Muscle layer of colon (tissue), 2 donors: ENCODE measurements around the gene KLHL30.
"Not testable (repeated sequence)": the region's sequence is repeated elsewhere in the genome, so short reads cannot be mapped to it uniquely, and the experiment has no call there.

ENCODE experiments used
- H3K27ac ChIP-seq: one replicate; pipeline ENCODE4 v1.7.0; 2013; ENCODE audit warnings: low read depth, mild to moderate bottlenecking, low read length, moderate library complexity
- H3K27me3 ChIP-seq, 2 donors: one replicate each; pipeline ENCODE4 v1.7.0; 2013; ENCODE audit warnings: low read length in 2 of 2, mild to moderate bottlenecking in 2 of 2; ENCODE audit not compliant: insufficient read depth in 2 of 2, control insufficient read depth in 1 of 2
- H3K36me3 ChIP-seq: one replicate; pipeline ENCODE4 v1.7.0; 2013; ENCODE audit warnings: mild to moderate bottlenecking, low read length; ENCODE audit not compliant: insufficient read depth
- H3K4me1 ChIP-seq: one replicate; pipeline ENCODE4 v1.7.0; 2013; ENCODE audit warnings: mild to moderate bottlenecking, low read length; ENCODE audit not compliant: insufficient read depth
- H3K4me3 ChIP-seq, 2 donors: one replicate each; pipeline ENCODE4 v1.7.0; 2013; ENCODE audit warnings: low read length in 2 of 2, low read depth in 1 of 2, mild to moderate bottlenecking in 1 of 2, moderate library complexity in 1 of 2
- H3K9ac ChIP-seq: one replicate; pipeline ENCODE4 v1.7.0; 2013; ENCODE audit warnings: low read length
- H3K9me3 ChIP-seq: one replicate; pipeline ENCODE4 v1.7.0; 2013; ENCODE audit warnings: mild to moderate bottlenecking, low read length
- donor health status: abdominal sarcoma.
- donor health status: Adenocarcinoma of cecum.

The KLHL30 gene

DNA sequence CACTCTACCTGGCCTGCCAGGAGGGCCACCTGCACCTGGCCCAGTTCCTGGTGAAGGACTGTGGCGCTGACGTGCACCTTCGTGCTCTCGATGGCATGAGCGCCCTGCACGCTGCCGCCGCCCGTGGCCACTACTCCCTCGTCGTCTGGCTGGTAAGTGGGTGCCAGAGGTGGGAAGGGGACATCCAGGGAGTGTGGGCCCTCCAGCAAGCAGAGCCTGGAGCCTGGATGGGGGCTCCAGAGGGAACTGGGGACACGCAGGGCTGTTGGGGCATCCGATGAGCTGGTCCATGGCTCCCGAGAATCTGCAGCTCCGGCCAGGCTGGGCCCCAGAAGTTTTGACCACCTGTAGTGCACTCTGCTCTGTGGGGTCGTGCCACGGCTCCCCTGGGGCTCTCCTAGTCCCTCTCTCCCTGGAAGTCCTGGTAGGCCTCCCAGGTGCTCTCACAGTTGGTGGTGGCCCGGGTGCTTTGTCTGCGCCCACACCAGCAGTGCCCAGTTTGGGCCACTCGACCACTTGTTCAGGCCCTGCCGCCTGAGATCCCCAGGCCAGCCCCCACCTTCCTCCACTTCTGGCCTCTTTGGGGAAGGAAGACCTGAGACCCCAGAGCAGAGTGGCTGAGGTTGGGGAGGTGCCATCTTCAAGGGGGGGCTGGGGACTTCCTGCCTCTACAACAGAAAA is 33.6 kb upstream of the KLHL30 start:
- H3K9me3 ChIP-seq: no peaks in the 10 kb centered on the region
- no peak overlapping the region for H3K4me3 ChIP-seq
- peaks cover 4% of the 10 kb centered on the region for H3K4me1 ChIP-seq
- H3K9ac ChIP-seq: no peak overlapping the region
- H3K27me3 ChIP-seq: no peaks in the 10 kb centered on the region
- H3K36me3 ChIP-seq: no peaks in the 10 kb centered on the region
- H3K27ac ChIP-seq: no peak overlapping the region

DNA sequence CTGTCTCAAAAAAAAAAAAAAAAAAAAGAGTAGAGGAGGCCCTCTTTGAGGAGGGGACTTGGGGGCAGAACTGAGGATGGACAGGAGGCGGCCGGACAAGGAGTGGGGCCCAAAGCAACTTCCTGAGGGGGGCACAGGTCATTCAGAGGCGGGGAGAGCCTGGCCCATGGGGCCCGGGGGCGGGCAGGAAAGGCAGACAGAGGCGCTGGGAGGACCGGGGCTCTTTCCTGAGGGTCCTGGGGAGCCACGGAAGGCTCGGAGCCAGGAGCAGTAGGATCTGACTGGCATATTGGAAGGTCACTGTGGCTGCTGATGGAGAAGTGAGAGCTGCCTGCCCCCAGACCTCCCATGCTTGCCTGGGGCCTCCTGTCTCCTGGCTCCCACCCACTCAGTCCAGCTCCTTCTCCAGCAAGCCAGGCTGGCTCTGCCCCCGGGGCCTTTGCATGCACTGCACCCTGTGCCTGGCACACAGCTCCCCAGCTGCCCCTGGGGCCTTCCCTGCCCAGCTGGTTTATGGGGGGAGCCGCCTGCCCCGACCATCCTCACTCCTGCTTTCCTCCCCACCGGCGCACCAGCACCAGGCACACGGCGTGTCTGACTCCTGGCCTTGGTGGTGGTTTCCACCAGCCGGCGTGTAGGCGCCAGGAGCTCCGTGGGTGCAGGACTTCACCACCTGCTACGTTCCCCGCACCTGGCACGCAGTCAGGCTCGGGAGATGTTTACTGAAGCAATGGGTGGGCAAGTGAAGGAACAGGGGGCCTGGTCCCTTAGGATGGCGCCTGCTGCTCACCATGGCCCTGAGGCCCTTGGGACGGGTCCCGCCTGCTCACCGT is 32.7 kb upstream of the KLHL30 start:
- Histone ChIP-seq H3K27me3 (no peaks in the 10 kb centered on the region), H3K4me1 (peaks cover 4% of the 10 kb centered on the region), H3K36me3 (no peaks in the 10 kb centered on the region), H3K4me3 (no peak overlapping the region), H3K27ac (no peak overlapping the region), H3K9ac (no peak overlapping the region), H3K9me3 (no peaks in the 10 kb centered on the region)

DNA sequence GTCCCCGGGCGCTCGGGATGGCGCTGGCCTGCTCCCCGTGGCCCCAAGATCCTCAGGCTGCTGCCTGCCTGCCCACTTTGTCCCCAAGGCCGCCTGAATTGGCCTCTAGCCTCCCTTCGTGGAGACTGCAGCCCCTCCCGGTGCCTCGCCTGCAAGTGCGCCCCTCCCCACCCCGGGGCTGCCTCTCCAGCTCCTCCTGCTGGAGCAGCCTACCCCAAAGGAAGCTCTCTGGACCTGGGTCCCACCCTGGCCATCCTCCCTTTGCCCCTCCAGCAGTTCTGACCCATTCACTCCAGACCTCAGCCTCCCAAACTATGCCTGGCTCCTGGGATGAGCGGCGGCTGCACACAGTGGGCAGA is 32.1 kb upstream of the KLHL30 start:
- no peak overlapping the region for H3K27ac ChIP-seq

DNA sequence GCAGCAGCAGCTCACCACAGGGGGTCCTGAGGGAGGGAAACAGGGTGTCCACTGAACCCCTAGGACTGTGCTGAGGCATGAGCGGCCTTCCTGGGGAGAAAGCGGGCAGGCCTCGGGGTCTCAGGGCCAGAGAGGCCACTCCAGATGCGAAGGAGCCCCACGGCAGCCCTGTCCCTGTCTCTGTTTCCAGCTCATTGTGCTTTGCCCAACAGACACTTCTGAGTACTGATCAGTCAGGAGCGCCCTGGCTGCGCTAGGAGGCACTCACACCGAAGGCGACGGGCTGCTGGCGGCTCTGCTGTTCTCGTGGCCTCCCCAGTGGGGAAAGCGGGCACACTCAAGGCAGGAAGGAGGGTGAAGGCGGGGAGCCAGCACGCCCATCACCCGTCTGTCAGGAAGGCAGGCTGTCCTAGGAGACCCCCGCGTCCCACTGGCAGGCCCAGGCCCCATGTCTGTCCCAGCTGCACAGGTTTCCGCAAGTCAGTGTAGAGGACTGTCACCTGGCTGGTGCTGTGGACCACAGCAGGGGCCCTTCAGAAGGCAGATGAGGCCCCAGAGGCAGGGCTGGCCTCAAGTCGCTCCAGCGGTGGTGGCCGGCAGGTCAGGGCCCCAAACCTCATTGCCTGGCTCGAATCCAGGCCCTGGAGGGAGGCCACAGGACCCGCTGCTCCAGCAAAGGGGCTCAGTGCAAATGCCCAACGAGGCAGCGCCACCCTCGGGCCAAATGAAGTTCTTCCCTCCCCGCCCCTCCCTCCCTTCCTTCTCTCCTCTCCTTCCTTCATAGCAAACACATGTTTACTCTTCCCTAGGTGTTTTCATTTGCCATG is 31.6 kb upstream of the KLHL30 start:
- no peak overlapping the region for H3K27ac ChIP-seq
- H3K36me3 ChIP-seq: no peaks in the 10 kb centered on the region
- no peaks in the 10 kb centered on the region for H3K9me3 ChIP-seq
- H3K4me1 ChIP-seq: peaks cover 4% of the 10 kb centered on the region
- no peak overlapping the region for H3K9ac ChIP-seq
- no peaks in the 10 kb centered on the region for H3K27me3 ChIP-seq
- H3K4me3 ChIP-seq: no peak overlapping the region

More for the DNA sequence above, 32.1 kb upstream of the KLHL30 start:
- peaks cover 4% of the 10 kb centered on the region for H3K4me1 ChIP-seq
- no peaks in the 10 kb centered on the region for H3K36me3 ChIP-seq
- H3K9me3 ChIP-seq: no peaks in the 10 kb centered on the region
- no peak overlapping the region for H3K9ac ChIP-seq
- H3K27me3 ChIP-seq: no peaks in the 10 kb centered on the region
- no peak overlapping the region for H3K4me3 ChIP-seq

DNA sequence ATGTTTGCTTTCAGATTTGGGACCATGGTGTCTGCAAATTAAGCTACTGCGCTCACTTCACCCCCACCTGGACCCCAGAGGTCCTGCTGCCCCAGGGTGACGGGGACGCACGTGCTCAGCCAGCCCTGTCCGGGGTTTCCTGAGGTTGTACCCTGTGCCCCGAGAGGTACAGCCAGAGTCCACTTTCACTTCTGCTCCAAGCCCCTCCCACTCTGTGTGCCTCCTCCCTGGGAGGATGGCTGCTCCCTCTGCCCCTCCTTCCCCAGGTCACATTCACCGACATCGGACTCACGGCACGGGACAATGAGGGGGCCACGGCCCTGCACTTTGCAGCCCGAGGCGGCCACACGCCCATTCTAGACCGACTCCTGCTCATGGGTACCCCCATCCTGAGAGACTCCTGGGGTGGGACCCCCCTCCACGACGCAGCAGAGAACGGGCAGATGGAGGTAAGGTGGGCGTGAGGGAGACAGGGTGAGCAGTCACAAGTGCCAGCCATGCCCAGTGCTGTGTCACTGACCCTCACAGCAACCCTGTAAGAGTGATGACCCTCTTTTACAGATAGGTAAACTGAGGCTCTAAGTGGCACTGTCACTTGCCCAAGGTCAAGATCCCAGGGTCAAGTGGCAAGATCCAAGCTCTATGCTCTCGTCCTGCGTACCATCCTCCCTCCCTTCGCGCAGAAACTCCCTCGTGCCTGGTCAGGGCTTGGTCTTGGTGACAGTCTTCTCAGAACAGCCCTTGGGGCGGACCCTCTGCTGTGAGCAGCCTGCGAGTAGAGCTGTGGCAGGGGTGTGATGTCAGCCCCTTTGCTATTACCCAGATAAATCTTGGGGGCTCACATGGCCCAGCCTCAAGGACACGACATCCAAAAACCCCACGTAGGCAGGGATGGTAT is 30.7 kb upstream of the KLHL30 start:
- H3K9me3 ChIP-seq: no peaks in the 10 kb centered on the region
- peaks cover 4% of the 10 kb centered on the region for H3K4me1 ChIP-seq
- H3K36me3 ChIP-seq: no peaks in the 10 kb centered on the region
- H3K4me3 ChIP-seq: no peak overlapping the region
- no peak overlapping the region for H3K27ac ChIP-seq
- H3K9ac ChIP-seq: no peak overlapping the region
- no peaks in the 10 kb centered on the region for H3K27me3 ChIP-seq

DNA sequence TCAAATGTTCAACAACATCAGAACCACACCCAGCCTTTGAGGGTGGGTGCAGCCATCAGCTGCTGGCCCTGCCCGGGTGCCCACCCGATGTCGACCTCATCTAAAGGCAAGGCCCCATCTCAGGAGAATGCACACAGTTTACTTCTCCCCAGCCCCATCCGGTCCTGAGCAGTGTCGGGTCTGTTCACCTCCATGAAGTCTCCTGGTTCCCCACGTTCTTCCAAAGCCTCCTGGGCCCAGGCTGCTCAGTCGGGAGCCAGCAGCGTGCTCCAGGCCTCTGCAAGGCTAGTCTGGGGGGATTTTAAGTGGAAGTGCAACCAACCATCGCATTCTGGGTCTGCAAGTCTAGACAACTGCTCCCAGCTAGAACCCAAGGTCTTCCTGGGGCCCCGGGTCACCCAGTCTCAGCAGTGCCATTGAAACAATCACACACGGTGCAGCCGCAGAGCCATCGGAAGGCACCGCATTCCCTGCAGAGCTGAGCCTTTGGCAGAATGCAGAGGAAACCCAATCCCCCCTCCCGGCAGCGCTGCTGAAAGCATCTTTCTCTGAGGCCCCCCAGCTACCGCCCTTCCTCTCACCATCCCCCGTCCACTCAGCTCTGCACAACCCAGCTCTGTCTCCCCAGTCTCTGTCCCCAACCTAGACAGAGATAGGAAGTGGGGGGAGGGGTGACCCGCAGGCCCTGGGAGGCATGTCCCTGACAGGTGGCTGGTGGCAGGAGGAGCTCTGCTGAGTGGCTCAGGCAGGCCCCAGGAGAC is 29.9 kb upstream of the KLHL30 start:
- Histone ChIP-seq H3K4me3 (no peak overlapping the region), H3K27ac (no peak overlapping the region), H3K4me1 (peaks cover 4% of the 10 kb centered on the region), H3K27me3 (no peaks in the 10 kb centered on the region), H3K9me3 (no peaks in the 10 kb centered on the region), H3K9ac (no peak overlapping the region), H3K36me3 (no peaks in the 10 kb centered on the region)

DNA sequence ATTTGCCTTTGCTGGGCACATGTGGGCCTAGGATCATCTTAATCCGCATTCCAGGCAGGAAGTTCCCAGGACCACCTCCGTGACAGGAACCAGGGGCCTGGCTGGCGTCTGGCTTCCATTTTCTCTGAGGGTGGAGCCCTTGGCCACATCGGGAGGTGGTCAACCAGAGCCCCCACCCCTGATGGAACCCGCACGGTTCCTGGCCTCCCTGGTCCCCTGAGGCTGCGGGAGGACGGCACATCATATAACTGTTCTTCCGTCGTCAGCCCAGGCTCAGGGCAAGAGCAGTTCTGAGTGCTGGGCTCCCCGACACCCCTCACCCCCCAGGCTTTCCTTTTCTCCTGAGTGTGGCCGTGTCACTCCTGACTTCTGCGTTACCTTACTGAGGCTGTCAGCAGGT is 24.9 kb upstream of the KLHL30 start:
- Histone ChIP-seq H3K9ac (no peak overlapping the region), H3K4me1 (peaks cover 2% of the 10 kb centered on the region), H3K27me3 (peaks cover 0 to 2% of the 10 kb centered on the region in 2 donors), H3K36me3 (no peaks in the 10 kb centered on the region), H3K9me3 (no peaks in the 10 kb centered on the region), H3K27ac (no peak overlapping the region), H3K4me3 (no peak overlapping the region)

DNA sequence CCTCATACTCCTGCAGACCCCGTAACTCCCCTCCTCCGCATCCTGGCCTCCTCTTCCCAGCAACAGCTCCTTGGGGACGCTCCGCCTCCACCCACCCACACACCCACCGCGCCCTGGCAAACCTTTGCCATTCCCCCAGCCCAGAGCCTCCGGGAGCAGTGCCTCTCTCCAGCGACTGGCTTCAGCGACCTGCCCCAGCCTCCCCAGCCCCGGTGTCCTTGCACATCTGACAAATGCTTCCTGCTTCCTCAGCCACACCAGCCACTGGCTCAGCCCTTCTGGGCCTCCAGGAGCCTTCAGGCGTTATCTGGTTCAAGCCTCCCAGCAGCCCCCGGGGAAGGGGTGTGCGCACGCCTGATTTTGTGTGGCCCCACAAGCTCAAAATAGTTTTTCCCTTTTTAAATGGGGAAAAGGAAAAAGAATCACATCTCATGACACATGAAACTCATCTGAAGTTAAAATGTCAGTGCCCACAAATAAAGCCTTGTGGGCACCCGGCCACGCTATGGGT is 24.1 kb upstream of the KLHL30 start:
- Histone ChIP-seq H3K9ac (no peak overlapping the region), H3K9me3 (no peaks in the 10 kb centered on the region), H3K4me3 (no peak overlapping the region), H3K4me1 (no peaks in the 10 kb centered on the region), H3K36me3 (no peaks in the 10 kb centered on the region), H3K27ac (no peak overlapping the region), H3K27me3 (peaks cover 0 to 3% of the 10 kb centered on the region in 2 donors)

DNA sequence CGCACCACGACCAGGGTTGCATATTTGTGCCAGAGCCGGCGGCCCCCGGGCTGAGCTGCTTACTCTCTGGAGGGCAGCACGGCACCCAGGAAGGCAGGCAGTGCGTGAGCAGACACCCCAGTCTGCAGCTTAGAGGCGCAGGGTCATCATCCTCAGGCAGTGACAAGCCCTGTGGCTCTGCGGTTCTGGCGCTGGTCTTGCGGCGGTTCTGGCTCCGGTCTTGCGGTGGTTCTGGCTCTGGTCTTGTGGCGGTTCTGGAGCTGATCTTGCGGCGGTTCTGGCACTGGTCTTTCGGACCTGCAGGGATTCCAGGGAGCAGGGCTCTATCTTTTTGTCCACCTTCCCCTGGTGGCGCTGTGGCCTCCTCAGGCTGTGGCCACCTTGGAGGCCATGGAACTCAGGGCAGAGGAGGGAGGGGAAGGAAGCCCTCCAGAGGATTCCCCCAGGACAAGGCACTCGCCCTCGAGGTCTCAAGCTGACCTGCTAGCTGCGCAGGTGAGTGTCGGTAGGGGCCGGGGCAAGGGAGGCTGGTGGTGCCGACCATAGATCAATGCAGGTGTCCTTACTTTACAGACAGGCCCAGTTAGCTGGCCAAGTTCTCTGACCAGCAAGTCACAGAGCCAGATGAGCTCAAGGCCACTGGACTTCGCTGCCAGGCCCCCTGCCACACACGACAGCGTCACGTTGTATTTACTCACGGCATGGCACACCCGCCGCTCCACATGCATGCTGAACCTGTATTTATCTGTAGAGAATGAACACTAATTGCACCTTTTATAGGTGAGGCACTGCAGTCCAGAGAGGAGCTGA is 23.4 kb upstream of the KLHL30 start:
- Histone ChIP-seq H3K27me3 (peaks cover 0 to 3% of the 10 kb centered on the region in 2 donors), H3K36me3 (no peaks in the 10 kb centered on the region), H3K4me3 (no peak overlapping the region), H3K27ac (no peak overlapping the region), H3K9me3 (no peaks in the 10 kb centered on the region), H3K4me1 (no peaks in the 10 kb centered on the region), H3K9ac (no peak overlapping the region)

DNA sequence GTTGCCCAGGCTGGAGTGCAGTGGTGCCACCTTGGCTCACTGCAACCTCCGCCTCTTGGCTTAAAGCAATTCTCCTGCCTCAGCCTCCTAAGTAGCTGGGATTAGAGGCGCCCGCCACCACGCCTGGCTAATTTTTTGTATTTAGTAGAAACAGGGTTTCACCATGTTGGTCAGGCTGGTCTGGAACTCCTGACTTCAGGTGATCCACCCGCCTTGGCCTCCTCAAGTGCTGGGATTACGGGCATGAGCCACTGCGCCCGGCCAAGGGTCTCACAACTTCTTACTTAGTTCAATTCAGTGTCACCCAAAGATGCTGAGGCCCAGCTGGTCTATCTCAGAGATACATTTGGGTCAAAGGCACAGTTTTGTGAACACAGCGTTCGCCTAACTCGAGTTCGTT is 22.8 kb upstream of the KLHL30 start:
- H3K27me3 ChIP-seq, H3K27ac ChIP-seq, H3K9ac ChIP-seq, H3K4me3 ChIP-seq, H3K9me3 ChIP-seq, H3K36me3 ChIP-seq, H3K4me1 ChIP-seq: not testable (repeated sequence)
